Hepatocyte (in vitro differentiated cells): ENCODE data around the gene LIAS. TPM values are rescaled to one million over a fixed set of nuclear protein-coding genes. Genes with fewer than 3 reads are reported as not detected.

Experiments used
- DNase-seq: peaks from one replicate; pipeline ENCODE4 v3.0.0-alpha.2; 2016; ENCODE audit warnings: low spot score
- H2AFZ ChIP-seq: fragments of 200-600 bp; sonication (generic); 2 replicates; pipeline ENCODE4 v1.6.0; 2016; ENCODE audit warnings: antibody characterized with exemption, mild to moderate bottlenecking
- H3K27ac ChIP-seq: fragments of 200-600 bp; sonication (generic); 2 replicates; pipeline ENCODE4 v1.5.1; 2016; ENCODE audit warnings: mild to moderate bottlenecking
- H3K27me3 ChIP-seq: fragments of 200-600 bp; sonication (generic); 2 replicates; pipeline ENCODE4 v1.6.1; 2016
- H3K36me3 ChIP-seq: fragments of 200-600 bp; sonication (generic); replicated peaks from 2 replicates; pipeline ENCODE4 v1.5.1; 2016; ENCODE audit warnings: low read depth; ENCODE audit not compliant: insufficient read depth
- H3K4me1 ChIP-seq: fragments of 200-600 bp; sonication (generic); 2 replicates; pipeline ENCODE4 v1.5.1; 2016; ENCODE audit warnings: mild to moderate bottlenecking, moderate library complexity; ENCODE audit not compliant: insufficient read depth
- H3K4me2 ChIP-seq: fragments of 200-600 bp; sonication (generic); 2 replicates; pipeline ENCODE4 v1.6.0; 2016
- H3K4me3 ChIP-seq: fragments of 200-600 bp; sonication (generic); 2 replicates; pipeline ENCODE4 v1.5.1; 2016; ENCODE audit warnings: mild to moderate bottlenecking
- H3K79me2 ChIP-seq: fragments of 200-600 bp; sonication (generic); 2 replicates; pipeline ENCODE4 v1.6.0; 2017; ENCODE audit warnings: mild to moderate bottlenecking
- H3K9me2 ChIP-seq: fragments of 200-600 bp; sonication (generic); replicated peaks from 2 replicates; pipeline ENCODE4 v1.6.0; 2017; ENCODE audit warnings: mild to moderate bottlenecking; ENCODE audit not compliant: insufficient read depth
- H3K9me3 ChIP-seq: fragments of 200-600 bp; sonication (generic); 2 replicates; pipeline ENCODE4 v1.5.1; 2016; ENCODE audit warnings: low read depth, mild to moderate bottlenecking
- H4K20me1 ChIP-seq: fragments of 200-600 bp; sonication (generic); 2 replicates; pipeline ENCODE4 v1.6.0; 2016; ENCODE audit warnings: mild to moderate bottlenecking; ENCODE audit not compliant: insufficient read depth, poor library complexity, severe bottlenecking
- EZH2 ChIP-seq: fragments of 200-600 bp; sonication (generic); IDR thresholded peaks from 2 replicates; pipeline ENCODE4 v1.6.1; 2016; ENCODE audit warnings: antibody characterized with exemption, mild to moderate bottlenecking, borderline replicate concordance
- EZH2phosphoT487 ChIP-seq: fragments of 200-600 bp; sonication (generic); IDR thresholded peaks from one replicate; pipeline ENCODE4 v1.6.1; 2018; ENCODE audit warnings: antibody characterized with exemption, mild to moderate bottlenecking, low read depth, moderate library complexity; ENCODE audit not compliant: unreplicated experiment, severe bottlenecking
- WGBS: methylation state at CpG from one replicate; pipeline ENCODE4 v1.1.6; 2016; ENCODE audit warnings: low lambda C conversion rate; ENCODE audit errors: missing lambda C conversion rate; 5-methylcytosine and 5-hydroxymethylcytosine counted together
- polyA plus RNA-seq: library from polyadenylated mRNA; unstranded; fragments of >200 nt; fragmentation: Nextera tagmentation; extraction: Ambion mirVana; gene quantifications from 2 replicates; pipeline ENCODE4 v1.2.1, GENCODE V29; 2016
- total RNA-seq: library from RNA; depleted of rRNA; stranded (reverse); fragments of >200 nt; gene quantifications from 2 replicates; pipeline ENCODE4 v1.2.3, GENCODE V29; 2014
- TF ChIP-seq, protein P1 (sequence below): fragments of 200-600 bp; sonication (generic); IDR thresholded peaks from 2 replicates; pipeline ENCODE4 v1.5.1; 2016; ENCODE audit warnings: antibody characterized with exemption, mild to moderate bottlenecking; ENCODE audit not compliant: poor library complexity

Gene LIAS
- total and polyA plus RNA-seq, 2 experiments from 2014 or later, result 10.3 to 12.3 TPM

DNA sequence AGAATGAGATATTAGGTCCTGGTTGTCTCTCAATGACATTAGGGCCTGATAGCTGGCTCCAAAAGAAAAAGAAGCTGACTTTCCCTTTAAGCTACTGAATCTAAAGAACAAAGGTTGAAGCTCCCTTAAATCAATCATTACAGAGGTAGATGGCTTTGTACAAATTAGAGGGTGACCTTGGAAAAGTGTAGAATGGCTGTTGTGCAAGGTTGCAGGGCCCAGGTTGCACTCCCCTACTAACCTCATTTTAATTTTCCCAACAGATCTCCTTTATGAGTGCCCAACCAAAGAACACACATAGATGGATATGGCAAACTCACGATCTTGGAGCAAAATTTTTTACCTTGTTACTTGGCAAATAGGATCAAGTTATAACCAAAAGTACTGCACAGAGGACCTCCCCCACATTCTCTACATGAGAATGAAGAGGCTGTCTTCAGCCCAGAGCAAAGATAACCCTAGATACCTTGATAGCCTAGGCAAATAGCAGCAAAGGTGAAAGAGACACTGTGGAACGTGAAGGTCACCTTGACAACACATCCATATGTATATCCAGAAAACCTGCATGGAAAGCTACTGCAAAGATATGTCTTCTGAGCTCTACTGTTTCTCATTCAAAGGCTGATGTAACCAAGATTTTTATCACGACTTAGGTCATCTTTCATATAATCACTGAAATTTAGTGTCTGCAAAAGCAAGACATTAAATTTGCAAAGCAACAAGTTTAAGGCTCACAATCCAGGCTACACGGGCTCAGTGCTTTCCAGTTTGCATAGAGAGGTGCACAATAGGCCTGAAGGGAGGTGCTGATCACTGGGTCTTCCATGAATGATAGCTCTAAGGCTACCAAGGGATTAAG lies 29.2 kb upstream of the LIAS start:
- Histone ChIP-seq H4K20me1 (no peaks in the 10 kb centered on the region), H3K79me2 (no peaks in the 10 kb centered on the region), H3K36me3 (no peaks in the 10 kb centered on the region), H3K4me1 (peaks cover 5% of the 10 kb centered on the region), H3K9me2 (no peaks in the 10 kb centered on the region), H3K9me3 (no peaks in the 10 kb centered on the region), H3K27ac (peak overlapping the region; percentile 11), H3K4me3 (no peak overlapping the region), H3K4me2 (peak overlapping the region; percentile 0), H2AFZ (no peak overlapping the region), H3K27me3 (no peaks in the 10 kb centered on the region)
- WGBS, result 61% methylated on average over 4 of the region's 4 CpGs
- no peak for DNase-seq
- TF ChIP-seq EZH2 (no peak), EZH2phosphoT487 (no peak)
- TF ChIP-seq, protein P1, sequence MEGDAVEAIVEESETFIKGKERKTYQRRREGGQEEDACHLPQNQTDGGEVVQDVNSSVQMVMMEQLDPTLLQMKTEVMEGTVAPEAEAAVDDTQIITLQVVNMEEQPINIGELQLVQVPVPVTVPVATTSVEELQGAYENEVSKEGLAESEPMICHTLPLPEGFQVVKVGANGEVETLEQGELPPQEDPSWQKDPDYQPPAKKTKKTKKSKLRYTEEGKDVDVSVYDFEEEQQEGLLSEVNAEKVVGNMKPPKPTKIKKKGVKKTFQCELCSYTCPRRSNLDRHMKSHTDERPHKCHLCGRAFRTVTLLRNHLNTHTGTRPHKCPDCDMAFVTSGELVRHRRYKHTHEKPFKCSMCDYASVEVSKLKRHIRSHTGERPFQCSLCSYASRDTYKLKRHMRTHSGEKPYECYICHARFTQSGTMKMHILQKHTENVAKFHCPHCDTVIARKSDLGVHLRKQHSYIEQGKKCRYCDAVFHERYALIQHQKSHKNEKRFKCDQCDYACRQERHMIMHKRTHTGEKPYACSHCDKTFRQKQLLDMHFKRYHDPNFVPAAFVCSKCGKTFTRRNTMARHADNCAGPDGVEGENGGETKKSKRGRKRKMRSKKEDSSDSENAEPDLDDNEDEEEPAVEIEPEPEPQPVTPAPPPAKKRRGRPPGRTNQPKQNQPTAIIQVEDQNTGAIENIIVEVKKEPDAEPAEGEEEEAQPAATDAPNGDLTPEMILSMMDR, result no peak

DNA sequence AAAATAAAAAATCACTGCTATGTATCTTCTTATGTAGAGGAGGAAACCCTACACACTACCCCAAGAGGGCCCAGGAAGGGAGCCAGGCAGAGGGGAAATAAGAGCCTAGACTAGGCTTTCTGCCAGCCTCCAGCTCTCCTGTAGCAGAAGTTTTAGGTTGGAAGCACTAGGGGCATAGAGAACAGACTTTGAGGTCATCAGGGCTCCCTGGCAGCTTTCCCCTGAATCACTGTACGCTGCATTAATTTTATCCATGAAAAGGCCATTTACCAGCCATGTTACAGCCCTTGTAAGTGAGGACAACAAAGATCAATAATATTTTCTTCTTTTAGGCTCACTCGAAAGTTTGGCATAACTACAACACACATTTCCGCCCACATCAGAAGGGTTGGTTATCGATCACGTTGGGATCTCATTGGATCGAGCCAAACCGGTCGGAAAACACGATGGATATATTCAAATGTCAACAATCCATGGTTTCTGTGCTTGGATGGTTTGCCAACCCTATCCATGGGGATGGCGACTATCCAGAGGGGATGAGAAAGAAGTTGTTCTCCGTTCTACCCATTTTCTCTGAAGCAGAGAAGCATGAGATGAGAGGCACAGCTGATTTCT lies 24.9 kb upstream of the LIAS start:
- H3K4me2 ChIP-seq, result no peak overlapping the region
- H3K4me1 ChIP-seq, result peaks cover 15% of the 10 kb centered on the region
- H3K27me3 ChIP-seq, result no peaks in the 10 kb centered on the region
- no peaks in the 10 kb centered on the region for H3K79me2 ChIP-seq
- WGBS, result 91% methylated on average over 11 of the region's 11 CpGs
- H3K9me3 ChIP-seq, result no peaks in the 10 kb centered on the region
- DNase-seq, result no peak
- no peak overlapping the region for H3K4me3 ChIP-seq
- TF ChIP-seq EZH2phosphoT487, result no peak
- no peak for TF ChIP-seq EZH2
- TF ChIP-seq, protein P1, result no peak
- H3K27ac ChIP-seq, result no peak overlapping the region
- no peak overlapping the region for H2AFZ ChIP-seq
- no peaks in the 10 kb centered on the region for H3K36me3 ChIP-seq
- H4K20me1 ChIP-seq, result no peaks in the 10 kb centered on the region
- no peaks in the 10 kb centered on the region for H3K9me2 ChIP-seq

DNA sequence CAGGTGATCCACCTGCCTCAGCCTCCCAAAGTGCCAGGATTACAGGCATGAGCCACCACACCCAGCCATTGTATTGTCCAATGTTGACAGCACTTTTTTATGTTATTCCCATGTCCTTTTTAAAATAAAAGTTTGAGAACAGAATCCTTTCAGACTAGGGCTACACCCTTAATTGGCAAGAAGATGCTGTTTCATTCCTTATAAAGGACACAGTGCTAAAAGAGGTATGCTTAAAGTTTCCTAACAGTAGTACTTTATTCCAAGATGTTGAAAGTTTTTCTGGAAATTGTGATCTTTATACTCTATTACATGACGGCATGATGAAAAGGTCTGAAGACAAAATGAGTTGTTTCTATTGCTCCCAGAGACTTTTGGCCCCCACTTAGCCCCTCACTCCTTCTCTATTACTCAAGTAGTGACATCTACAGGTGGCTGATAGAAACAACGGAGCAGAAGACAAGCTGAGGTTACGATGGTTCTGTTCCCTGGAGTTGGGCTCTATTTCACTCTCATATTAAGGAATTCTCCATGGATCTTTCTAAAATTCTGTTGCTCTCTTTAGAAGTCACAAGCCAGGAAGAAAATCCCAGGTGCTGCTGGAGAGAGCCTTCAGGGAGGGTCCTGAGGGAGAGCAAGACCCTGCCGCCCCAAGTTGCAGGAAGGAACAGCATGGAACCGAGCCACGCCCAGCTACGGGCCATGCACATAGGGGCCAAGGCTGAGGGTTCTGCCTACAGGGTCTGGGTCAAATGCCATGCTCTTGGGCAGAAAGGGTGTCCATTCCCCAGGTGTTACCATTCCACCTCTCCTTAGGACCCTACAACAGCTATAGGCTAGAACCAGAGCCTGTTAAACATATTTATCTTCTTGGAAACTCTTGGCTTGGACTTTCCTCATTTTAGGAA lies 22.9 kb upstream of the LIAS start:
- no peaks in the 10 kb centered on the region for H3K36me3 ChIP-seq
- H3K9me3 ChIP-seq, result no peaks in the 10 kb centered on the region
- H3K27me3 ChIP-seq, result no peaks in the 10 kb centered on the region
- DNase-seq, result no peak
- H2AFZ ChIP-seq, result no peak overlapping the region
- WGBS, result 77% methylated on average over 7 of the region's 7 CpGs
- H3K4me2 ChIP-seq, result no peak overlapping the region
- no peaks in the 10 kb centered on the region for H3K9me2 ChIP-seq
- no peak overlapping the region for H3K27ac ChIP-seq
- no peaks in the 10 kb centered on the region for H3K79me2 ChIP-seq
- H4K20me1 ChIP-seq, result no peaks in the 10 kb centered on the region
- H3K4me1 ChIP-seq, result peaks cover 12% of the 10 kb centered on the region
- TF ChIP-seq, protein P1, result peak; percentile 43
- TF ChIP-seq EZH2 (no peak), EZH2phosphoT487 (no peak)
- H3K4me3 ChIP-seq, result no peak overlapping the region
